ENCODE measurements around the gene CFAP77. TPM values are rescaled to one million over a fixed set of nuclear protein-coding genes. Genes with fewer than 3 reads are reported as not detected.

CFAP77 gene
- total and polyA plus RNA-seq, 2 of the 4 experiments (the other 2 are of a cell fraction) = not detected

- ATAC-seq (ENCODE audit: low read depth) = no peak
- WGBS, 2 experiments (ENCODE audit: extremely low coverage in 2 of 2, insufficient read length in 1 of 2) = 12% methylated on average over 3 of the region's 14 CpGs; no CpG with 5 or more reads in 1 of the 2 experiments
- H3K14ac ChIP-seq (replicated peaks; ENCODE audit: low read depth, low read length) = no peak overlapping the region
Observed at GRCh38 chr9:132474253-132474652, 64.2 kb downstream of the CFAP77 start.

More at GRCh38 chr9:132474253-132474652, 64.2 kb downstream of the CFAP77 start:
- H2BK15ac ChIP-seq (ENCODE audit: low read depth, low read length) = no peak overlapping the region
- H3K23ac ChIP-seq (ENCODE audit: low read depth, low read length) = no peak overlapping the region
- no peak overlapping the region for H2BK20ac ChIP-seq (ENCODE audit: low read depth, low read length)
- no peak overlapping the region for H2AK9ac ChIP-seq (replicated peaks; ENCODE audit: low read depth, low read length, poor library complexity)
- no peak overlapping the region for H2BK5ac ChIP-seq (ENCODE audit: low read depth, low read length, poor library complexity, severe bottlenecking)
- no peaks in the 10 kb centered on the region for H4K20me1 ChIP-seq (ENCODE audit: insufficient read depth, low read length)
- no peak overlapping the region for H4K8ac ChIP-seq (ENCODE audit: low read depth in 2 of 2, low read length in 2 of 2)
- TF ChIP-seq MXI1 (IDR thresholded peaks at IDR 0.05; ENCODE audit: borderline replicate concordance, low read depth, low read length) (no peak), RFX5 (IDR thresholded peaks at IDR 0.05; ENCODE audit: low read depth, low read length) (no peak)
- no peaks in the 10 kb centered on the region for H3K4me1 ChIP-seq (ENCODE audit: control insufficient read depth, insufficient read depth, low read length)
- POLR2A ChIA-PET (ENCODE audit: unreplicated experiment) = no interaction called here
- H3K9me1 ChIP-seq (ENCODE audit: insufficient read depth, low read length) = no peaks in the 10 kb centered on the region
- H3K56ac ChIP-seq (ENCODE audit: extremely low read depth, insufficient read depth, low read length) = no peak overlapping the region
- dilution Hi-C loops (cut with HindIII; ENCODE audit: low sequenced_read_pairs, unreplicated experiment) = no loop called here
- H3K4ac ChIP-seq (ENCODE audit: low read depth, low read length) = no peak overlapping the region
- no peak overlapping the region for H3K27ac ChIP-seq (ENCODE audit: insufficient read depth, low read length)
- H4K5ac ChIP-seq (ENCODE audit: low read depth, low read length) = no peak overlapping the region
- H2AFZ ChIP-seq (replicated peaks; ENCODE audit: low read length, poor library complexity) = no peak overlapping the region
- CTCF ChIA-PET = no interaction called here
- no peak overlapping the region for H2BK120ac ChIP-seq (ENCODE audit: low read depth, low read length)
- no peaks in the 10 kb centered on the region for H3K9me3 ChIP-seq (ENCODE audit: control insufficient read depth, insufficient read depth, low read length)
- peak; percentile 1 for DNase-seq
- no TSS peak for BruUV-seq (replicated peaks)
- in situ Hi-C loops (cut with MboI; ENCODE audit: low sequenced_read_pairs) = no loop called here
- H3K36me3 ChIP-seq (ENCODE audit: control insufficient read depth, insufficient read depth, low read length) = no peaks in the 10 kb centered on the region
- H2AK5ac ChIP-seq (ENCODE audit: low read depth, low read length) = no peak overlapping the region
- H3K4me3 ChIP-seq (ENCODE audit: insufficient read depth, low read depth, low read length) = no peak overlapping the region
- H3K79me1 ChIP-seq (ENCODE audit: low read depth in 1 of 2, low read length in 2 of 2) = no peaks in the 10 kb centered on the region
- H3K18ac ChIP-seq (ENCODE audit: low read depth, low read length) = no peak overlapping the region
- H3K27me3 ChIP-seq (ENCODE audit: control insufficient read depth, insufficient read depth, low read length) = peaks cover 35% of the 10 kb centered on the region
- no peak overlapping the region for H4K91ac ChIP-seq (ENCODE audit: insufficient read depth, low read depth, low read length)
- no peak overlapping the region for H3K4me2 ChIP-seq (ENCODE audit: low read depth, low read length)
- intact Hi-C loops (cut with micrococcal nuclease) = no loop called here
- no peak overlapping the region for H3K9ac ChIP-seq (ENCODE audit: low read depth, low read length)
